NCI-H524 (cell line): ENCODE results near the gene ZC2HC1B.
A peak's percentile ranks its signal among the peaks of the same experiment; 100 is the strongest.

Experiments
- DNase-seq, 2 experiments: peaks; one replicate each; lab custom pipeline; 2025; lab: John Stamatoyannopoulos, UW

Gene ZC2HC1B

DNA sequence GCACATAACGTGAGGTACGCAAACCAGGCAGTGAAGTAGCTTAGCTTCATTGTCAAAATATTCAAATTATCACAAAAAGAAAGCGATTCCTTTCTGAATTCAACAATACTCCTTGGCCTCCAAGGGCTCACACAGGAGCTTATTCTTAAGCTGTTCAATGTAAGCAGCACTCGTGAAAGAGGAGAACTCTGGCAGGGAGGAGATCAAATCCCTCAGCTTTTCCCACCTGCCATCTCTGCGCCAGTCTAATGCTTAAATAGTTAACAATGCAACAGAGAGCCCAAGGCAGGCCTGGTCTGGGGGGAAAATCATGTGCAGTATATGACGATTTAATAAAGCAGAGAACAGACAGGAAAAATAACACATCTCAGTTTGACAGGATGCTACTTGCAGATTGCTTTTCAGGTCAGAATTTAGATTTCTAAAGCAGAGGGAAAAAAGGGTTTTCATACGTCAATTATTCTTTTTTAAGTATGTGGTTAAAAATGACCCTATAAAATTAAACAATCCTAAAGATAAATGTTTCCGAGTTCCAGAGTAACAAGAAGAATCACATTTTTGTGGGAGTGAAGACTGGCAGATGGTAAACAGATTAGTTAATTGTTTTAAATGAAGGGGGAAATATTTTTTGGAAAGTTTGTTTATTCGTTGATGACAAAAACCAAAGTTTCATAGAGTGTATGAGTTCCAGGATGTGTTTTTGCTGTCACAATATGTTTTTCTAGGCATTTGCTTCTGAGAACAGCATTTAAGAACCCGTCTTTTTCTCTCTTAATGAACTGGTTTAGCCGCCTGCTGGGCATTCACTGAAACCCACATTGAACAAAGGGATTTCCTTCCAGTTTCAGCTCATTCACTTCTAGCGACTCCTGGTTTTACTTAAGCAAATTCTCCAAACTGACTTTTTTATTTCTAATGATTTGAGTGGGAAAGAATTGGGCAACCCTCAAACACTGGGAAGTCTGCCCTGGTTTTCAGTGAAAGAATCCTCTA, 97.9 kb downstream of the ZC2HC1B start:
- peak in 1 of 2 experiments; percentile 69 for DNase-seq

- no peak for DNase-seq
These were observed 99.1 kb downstream of the ZC2HC1B start for GRCh38 chr6:143963158-143963919.

- DNase-seq, result no peak
These were observed 100.4 kb downstream of the ZC2HC1B start for GRCh38 chr6:143964674-143965081.

DNA sequence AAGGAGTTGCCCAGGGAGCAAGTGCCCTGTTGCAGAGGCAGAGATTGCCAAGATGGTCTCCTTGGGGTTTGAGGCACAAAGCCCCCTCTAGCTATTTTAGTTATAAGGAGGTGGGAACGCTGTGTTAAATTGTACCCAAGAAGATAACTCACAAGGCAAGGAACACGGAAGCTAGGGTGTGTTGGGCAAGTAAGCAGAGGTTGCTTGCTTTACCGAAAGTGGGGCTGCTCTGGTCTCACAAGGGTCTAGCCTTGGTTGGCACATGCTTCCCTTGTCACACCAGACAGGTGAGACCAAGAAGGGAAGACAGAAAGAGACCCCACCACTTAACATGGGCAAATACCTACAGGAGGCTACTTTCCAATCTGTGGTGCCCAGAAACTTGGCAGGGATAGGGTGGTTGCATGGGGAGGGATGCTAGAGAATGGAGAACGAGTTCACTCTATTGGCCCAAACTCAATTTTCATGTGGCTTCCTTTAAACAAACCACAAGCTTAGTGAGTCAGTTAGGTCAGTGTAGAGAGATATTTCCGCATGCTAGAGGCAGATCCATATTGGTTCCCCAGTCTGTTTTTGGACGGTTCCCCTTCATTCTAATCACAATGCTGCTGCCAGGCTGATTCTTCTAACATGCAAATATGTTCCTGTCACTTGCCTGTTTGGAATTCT, 101.4 kb downstream of the ZC2HC1B start:
- no peak for DNase-seq

GRCh38 chr6:143966312-143966711, 102.0 kb downstream of the ZC2HC1B start:
- no peak for DNase-seq

DNA sequence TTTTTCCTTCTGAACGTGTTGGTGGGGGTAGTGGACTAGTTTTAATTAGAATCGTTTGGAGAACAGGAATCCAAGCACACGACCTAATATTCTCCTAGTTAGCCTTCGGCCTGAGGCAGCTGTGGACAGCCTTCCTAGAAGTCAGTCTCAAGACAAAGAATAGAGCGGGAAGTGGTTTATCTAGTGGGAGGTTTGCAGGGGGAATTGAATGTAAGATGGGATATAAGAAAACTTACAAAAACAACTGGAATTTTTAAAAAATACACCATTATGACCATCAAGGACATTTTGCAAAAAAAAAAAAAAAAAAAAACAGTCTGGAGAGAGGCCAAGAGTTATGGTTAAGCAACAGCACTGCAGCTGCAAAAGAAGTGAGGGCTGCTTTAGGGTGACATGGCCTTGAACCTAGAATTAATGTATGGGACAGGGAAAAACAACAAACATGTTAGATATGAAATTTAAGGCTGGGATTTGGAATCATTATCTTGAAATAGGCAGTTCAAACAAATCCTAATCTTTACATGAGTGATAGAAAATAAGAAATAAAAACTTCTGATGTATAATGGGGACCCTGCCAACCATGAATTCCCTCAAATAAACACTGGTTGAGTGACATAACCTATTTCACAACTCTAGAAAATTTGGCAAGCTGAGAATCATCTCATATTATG, 103.6 kb downstream of the ZC2HC1B start:
- DNase-seq, result no peak

GRCh38 chr6:143969077-143969476, 104.8 kb downstream of the ZC2HC1B start:
- DNase-seq, result no peak

DNA sequence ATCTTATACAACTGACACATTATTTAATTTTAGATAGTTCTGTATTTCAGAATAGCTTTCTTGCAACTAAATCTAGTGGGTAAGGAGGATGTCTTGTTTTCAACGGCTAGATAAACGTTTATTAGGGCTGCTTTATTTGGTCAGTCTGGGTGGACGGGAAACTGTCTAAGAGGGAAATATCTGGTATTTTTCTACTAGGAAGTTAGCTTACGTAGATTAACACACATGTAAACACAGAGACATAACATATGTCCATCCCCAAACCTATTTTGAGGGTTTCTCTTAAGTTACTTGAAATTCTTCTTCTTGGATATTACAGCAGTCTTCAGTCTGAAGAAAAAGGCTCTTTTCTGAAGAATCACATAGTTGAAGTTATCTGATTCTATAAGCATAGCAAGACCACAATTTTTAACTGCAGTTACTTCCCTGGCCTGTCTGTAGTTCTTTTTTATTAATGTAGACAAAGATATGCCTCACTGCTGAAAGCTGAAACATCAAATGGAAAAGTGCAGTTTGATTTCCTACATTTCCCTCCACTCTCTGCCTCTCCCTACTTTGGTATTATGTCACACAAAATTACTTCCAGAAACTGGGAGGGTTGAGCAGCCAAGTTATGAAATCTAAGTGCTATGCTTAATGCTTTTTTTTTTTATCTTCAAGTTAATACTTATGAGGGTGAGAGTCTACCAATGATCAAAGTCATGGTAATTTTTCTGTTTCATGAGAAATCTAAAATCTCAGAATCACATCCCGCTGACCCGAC, 106.4 kb downstream of the ZC2HC1B start:
- DNase-seq, result no peak

DNA sequence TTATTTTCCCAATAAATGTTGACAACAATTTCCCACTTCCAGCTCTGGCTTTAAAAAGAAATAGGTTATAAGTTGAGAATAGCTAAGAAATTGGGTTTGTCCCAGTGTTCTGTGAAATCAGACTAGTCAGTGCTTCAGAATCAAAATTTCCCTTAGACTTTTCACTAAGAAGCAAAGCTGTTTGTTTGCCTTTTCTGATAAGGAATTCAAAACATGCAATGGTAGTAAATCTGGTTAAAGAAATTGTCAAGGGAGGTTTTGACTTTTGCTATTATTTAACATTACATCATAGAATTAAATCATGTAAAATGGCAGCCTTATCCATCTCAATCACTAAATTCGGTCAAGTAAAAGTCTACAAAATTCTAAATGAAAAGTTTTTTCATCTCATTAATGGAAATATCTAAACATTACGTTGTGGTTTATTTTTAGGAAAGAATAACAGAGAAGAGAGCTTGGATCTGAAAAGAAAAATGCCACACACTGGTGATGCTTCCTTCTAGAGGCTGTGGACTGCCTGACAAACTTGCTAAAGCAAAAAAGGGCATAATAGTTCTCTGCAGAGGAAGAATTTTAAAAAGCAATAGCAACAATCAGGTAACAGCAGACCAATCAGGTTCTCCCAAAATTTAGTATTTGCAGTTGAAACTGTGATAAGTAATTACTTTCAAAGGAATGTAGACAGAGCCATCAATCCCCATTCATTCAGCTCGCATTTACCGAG, 107.4 kb downstream of the ZC2HC1B start:
- DNase-seq, result no peak

DNA sequence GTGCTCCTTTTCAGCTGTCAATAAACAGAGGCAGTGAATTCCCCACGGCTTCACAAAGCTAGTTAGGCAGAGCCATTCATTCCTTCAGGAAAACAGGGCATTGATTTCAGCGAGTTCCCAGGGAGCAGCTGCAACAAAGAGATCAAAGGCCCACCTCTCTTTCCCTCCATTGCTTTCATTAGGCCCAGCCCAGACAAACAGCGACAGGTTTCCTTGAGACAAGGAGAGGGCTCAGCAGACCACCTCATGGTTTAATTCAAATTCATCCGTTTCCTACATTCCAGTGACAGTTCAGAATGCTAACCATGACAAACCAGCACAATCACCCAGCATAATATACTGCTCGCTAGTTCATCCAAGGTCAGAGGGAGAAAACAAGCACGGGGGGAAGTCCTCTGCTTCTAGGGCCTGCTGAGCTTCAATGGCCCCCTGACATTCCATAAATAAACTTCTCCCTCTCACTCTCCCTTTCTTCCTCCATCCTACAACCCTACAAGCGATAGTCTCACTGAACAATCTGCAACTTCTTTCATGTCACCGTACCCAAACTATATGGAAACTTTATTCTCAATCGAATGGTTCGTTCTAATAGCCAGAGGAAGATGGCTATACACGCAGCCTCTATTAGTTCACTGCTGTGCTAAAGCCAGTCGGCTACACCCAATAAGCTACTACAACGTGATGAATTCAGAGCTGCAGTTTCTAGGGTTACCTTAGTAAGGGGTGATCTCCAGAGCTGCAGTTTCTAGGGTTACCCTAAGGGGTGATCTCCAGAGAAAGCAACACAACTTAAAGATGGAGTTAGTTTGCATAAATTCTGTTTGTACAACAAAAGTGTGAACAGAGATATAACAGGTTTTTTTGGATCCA, 109.1 kb downstream of the ZC2HC1B start:
- no peak for DNase-seq

DNA sequence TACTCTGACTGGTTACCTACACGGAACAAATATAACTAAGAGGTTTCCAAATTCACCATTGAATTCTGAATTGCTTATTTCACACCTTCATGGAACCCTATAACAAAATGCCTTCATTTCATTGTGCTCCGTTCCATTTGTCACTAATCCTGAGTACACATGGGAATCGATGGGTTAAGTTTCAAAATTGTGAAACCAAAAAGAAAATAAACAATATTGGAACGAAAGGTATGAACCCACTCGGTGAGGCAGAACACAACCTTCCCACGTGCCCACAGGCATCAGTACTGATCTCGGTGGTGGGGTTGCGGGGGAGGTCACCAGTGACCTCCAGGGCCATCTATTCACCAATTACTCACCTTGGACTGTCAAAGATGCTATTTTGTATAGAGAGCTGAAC, 109.8 kb downstream of the ZC2HC1B start:
- no peak for DNase-seq

DNA sequence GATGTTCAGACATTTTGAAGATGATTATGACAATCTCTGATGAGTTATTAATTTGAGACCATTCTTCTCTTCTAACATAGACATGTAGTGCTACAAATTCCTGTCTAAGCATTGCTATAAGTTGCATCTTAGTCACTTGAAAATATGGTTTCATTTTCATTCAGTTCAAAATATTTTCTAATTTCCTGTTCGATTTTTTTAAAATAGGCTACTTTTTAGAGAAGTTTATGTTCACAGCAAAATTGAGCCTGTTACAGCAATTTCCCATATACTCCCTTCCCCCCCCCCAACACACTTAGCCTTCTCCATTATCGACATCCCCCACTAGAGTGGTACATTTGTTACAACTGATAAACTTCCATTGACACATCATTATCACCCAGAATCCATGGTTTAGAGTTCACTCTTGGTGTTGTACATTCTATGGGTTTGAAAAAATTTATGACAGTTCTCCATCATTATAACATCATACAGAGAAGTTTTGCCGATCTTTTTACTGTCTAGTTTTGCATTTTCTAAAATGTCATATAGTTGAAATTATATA, 112.6 kb downstream of the ZC2HC1B start:
- DNase-seq, result no peak

DNA sequence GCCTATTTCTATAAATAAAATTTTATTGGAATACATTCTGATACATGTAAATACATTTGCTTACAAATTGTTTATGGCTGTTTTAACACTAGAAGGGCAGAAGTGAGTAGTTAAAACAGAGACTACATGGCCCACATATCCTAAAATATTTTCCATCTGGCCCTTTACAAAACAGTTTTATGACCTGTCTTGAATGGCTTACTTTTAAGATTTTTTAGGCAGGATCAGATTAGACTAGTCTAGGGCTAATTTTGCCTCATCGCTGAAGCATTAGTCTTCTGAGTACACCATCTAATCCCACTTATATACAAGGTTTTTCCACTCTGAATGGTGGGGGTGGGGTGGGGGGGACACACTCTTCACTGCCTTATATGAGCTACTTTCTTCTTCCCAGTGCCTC, 116.6 kb downstream of the ZC2HC1B start:
- DNase-seq, result no peak

GRCh38 chr6:143982968-143983367, 118.7 kb downstream of the ZC2HC1B start:
- DNase-seq, result no peak

- no peak for DNase-seq
These were observed 120.4 kb downstream of the ZC2HC1B start for GRCh38 chr6:143984666-143985065.

- DNase-seq, result no peak
These were observed 122.3 kb downstream of the ZC2HC1B start for GRCh38 chr6:143986463-143987065.
